CD1c-positive myeloid dendritic cell (primary cell): ENCODE data around the gene GNG13.
"Not testable (repeated sequence)": the region's sequence is repeated elsewhere in the genome, so short reads cannot be mapped to it uniquely, and the experiment has no call there.

Source experiments
- DNase-seq: peaks from one replicate; pipeline ENCODE4 v3.0.0-alpha.2; 2016; ENCODE audit errors: extremely low spot score

Gene GNG13

DNA sequence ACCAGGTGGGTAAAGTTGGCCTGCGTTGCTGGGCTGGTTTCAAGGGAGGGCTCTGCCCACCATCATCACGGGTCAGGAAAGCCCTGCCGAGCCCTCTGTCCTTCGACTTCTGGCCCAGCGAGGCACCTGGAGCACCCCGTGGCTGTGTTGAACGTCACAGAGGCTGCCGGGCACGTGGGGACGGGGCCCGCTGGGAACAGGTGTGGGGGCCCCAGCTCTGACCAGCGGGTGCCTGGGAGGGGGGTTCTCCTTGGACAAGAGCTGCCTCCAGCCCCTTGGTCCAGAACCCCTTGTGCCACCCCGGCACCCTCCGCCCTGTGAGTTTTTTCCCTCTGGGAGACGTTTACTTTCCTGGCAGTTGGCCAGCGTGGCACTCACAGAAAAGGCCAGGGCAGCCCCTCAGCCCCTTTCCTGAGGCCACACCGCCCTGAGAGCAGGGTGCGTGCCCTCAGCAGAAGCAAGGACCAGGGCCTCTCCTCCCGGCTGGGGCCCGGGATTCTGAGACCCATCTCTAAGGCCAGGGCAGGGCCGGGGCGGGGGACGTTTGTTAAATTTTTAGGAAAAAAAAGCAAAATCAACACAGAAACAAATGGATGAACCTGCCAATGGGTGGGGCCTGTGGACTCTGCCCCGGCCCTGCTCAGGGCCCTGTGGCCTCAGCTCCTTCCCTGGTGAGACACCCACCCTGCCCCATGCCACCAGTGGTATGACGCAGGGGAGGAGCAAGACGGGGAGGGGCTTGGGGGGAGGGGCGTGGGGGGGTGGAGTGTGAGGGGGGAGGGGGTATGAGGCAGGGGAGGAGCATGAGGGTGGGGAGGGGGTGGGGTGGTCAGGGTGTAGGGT lies 31.3 kb upstream of the GNG13 start:
- no peak for DNase-seq

DNA sequence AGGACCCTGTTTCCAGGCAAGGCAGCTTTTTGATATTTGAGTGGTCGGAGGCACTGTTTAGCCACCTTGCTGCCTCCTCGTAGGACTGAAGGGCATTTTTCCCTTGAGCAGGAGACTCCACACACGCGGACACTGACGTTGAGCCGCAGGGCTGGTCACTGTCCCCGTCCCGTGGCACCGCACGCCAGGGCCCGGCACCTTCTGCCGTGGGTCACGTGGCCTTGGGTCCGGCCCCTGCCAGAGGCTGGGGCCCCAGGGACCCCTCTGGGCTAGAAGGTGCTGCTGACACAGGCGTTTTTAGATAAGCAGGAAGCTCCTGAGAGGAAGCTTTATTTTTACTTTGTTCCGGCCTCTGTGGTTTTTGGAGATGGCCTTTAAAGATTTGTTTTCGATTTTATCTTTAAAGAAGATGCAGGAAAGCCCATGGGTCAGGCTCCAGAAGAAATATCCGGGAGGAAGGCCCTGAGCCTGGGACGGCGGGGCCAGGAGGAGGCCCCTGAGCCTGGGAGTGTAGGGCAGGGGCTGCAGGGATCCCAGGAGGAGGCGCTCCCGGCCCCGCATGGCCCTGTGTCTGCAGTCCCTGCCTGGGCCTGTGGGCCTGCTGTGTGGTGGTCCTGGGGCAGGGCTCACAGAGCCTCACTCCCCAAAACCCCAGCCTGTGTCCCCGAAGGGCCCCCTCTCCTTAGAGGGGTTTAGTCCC lies 30.5 kb upstream of the GNG13 start:
- DNase-seq = no peak

GRCh38 chr16:830107-830870 lies 29.8 kb upstream of the GNG13 start:
- no peak for DNase-seq

DNA sequence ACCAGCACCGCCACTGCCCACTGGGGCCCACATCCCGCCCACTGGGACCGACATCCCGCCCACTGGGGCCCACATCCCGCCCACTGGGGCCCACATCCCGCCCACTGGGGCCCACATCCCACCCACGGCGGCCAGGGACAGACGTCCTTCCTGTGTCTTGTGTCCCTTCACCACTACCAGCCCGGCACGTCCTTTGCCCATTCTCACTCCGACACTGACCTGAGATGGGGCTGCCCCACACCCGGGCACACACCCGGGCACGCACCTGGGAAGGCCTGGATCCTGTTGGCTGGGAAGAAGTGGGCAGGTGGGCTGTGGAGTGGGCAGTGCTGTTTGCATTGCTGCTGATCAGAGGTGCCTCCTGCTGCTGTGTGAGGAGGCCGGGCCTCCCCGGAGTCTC lies 28.4 kb upstream of the GNG13 start:
- DNase-seq = no peak

GRCh38 chr16:827513-827912 lies 27.0 kb upstream of the GNG13 start:
- no peak for DNase-seq

- no peak for DNase-seq
Measured at GRCh38 chr16:825341-826061, 25.0 kb upstream of the GNG13 start.

- no peak for DNase-seq
Measured at GRCh38 chr16:824601-825000, 24.1 kb upstream of the GNG13 start.

- DNase-seq = no peak
Measured at GRCh38 chr16:824194-824593, 23.7 kb upstream of the GNG13 start.

DNA sequence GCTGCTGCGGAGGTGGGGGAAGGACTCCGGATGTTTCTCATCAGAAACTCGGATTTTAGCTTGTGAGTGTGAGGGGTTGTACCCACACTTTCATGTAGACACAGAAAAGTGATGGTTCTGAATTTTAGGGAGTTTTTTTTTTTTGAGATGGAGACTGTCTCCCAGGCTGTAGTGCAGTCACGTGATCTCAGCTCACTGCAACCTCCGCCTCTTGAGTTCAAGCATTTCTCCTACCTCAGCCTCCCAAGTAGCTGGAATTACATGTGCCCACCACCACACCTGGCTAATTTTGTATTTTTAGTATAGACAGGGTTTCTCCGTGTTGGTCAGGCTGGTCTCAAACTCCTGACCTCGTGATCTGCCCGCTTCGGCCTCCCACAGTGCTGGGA lies 22.4 kb upstream of the GNG13 start:
- no peak for DNase-seq

DNA sequence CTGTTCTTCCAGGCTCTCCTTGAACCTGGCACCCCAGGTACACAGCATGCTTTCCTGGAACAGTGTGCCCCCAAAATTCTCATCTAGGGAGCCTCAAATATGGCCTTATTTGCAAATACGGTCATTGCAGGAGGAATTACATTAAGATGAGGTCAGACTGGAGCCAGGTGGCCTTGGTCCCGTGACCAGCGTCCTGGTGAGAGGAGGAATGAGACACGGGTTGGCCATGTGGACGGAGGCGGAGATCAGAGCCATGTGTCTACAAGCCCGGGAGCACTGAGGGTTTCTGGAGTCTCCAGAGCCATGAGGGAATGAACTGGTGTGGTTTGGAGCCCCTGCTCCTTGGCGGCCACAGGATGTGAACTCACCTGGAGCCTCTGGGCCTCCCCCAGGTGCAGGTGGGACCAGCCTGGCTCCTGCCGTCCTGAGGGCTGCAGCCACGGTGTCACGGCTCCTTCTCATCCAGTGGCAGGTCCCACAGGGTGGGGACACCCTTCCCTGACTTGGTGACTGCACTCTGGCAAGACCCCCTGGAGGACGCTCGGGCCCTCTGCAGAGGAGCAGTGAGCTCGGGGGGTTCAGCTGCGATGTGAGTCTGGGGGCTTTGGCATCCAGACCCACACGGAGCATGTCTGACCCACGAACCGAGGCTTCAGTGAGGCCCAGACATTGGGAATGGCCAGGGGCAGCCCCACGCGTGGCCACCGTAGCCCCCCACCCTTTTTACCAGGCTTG lies 21.8 kb upstream of the GNG13 start:
- DNase-seq = no peak

DNA sequence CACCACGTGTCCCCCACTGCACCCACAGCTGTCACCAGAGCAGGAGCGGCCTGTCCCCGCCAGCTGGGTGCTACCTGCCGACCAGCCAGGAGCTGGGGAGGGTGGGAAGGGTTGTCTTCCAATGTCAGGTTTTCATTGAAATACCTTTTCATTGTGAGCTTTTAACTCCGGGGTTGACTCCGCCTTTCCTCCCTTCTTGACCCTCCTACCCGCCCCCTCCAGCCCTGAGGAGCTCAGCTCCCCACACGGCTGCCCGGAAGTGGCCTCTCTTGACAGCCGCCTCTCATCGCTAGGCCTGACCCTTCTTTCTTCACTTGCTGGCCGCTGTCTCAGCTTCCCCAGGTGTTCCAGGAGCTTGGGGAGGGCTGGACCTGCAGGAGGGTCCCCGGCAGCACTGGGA lies 21.2 kb upstream of the GNG13 start:
- DNase-seq = no peak

GRCh38 chr16:820748-821147 lies 20.2 kb upstream of the GNG13 start:
- DNase-seq = no peak

DNA sequence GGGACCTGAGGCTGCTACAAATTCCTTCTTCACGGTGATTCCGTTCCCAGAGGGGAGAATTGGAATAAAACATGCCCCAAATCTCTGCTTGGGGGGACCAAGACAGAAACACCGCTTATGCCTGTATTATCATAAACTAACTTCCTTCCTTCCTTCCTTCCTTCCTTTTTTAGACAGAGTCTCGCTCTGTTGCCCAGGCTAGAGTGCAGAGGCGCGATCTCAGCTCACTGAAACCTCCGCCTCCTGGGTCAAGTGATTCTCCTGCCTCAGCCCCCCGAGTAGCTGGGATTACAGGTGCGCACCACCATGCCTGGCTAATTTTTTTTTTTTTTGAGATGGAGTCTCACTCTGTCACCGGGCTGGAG lies 19.5 kb upstream of the GNG13 start:
- not testable (repeated sequence) for DNase-seq

DNA sequence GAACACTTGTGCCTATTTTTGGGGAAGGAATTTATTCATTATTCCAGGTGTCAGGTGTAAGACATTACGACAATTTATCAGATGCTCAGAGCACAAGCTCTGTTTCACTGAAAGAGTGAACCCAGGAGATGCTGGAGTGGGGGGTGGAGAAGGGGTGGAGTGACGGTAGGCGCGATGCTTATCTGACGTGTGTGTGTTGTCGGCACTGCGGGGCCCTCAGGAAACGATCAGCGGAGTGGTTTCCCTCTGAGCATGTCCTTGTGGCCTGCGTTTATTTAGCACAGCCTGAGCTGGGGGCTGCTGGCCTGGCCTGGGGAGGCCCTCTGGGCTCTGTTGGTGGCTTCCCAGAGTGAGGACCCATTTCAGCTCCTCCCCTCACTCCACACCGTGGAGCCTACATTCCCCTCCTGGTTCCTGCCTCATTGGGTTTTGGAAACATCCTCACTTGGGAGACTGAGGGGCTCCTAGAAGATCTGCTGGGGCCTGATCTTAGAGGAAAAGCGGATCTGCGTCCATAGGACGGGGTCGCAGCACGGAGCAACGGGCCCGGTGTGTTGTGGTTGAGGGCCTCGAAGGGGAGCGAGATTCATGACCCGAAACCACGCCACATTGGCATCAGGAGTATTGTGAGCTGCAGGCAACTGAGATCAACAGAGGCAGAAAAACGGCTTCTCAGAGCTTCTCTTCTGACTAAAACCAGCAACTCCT lies 19.0 kb upstream of the GNG13 start:
- DNase-seq = no peak

DNA sequence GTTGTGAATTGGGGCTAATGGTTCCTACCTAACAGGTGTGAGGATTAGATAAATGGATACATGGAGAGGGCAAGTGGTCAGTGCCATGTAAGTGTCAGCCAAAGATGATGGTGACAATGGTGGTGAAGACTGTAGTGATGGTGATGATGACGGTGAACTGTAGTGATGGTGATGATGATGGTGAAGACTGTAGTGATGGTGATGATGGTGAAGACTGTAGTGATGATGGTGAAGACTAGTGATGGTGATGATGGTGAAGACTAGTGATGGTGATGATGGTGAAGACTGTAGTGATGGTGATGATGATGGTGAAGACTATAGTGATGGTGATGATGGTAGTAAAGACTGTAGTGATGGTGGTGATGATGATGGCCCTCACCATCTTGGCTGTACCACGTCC lies 18.1 kb upstream of the GNG13 start:
- DNase-seq = no peak

GRCh38 chr16:818132-818531 lies 17.6 kb upstream of the GNG13 start:
- no peak for DNase-seq

GRCh38 chr16:817001-817906 lies 16.7 kb upstream of the GNG13 start:
- DNase-seq = no peak

DNA sequence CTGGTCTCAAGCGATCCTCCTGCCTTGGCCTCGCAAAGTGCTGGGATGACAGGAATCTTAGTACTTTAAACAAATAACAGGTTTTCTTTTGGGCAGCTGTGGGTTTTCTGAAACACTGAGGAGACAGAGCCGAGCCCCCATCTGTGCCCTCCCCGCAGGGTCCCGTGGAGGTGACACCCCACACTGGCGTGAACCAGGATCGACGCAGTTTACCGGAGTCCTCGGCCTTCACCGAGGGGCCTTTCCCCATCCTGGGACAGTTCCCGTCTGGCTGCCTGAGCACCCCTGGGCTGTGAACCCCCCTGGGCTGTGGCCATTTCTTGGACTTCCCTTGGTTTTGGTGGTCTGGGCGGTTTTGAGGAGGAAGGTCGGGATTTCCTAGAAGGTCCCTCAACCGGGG lies 15.3 kb upstream of the GNG13 start:
- DNase-seq = no peak

- DNase-seq = no peak
Measured at GRCh38 chr16:814974-815373, 14.4 kb upstream of the GNG13 start.
